Activated CD4-positive, alpha-beta T cell treated with anti-CD3 and anti-CD28 coated beads, Interleukin-2, amount 50 U/mL, for 24 hours (primary cell): ENCODE measurements around the gene FAM219B.
A peak's percentile ranks its signal among the peaks of the same experiment; 100 is the strongest.
"Not testable (repeated sequence)": the region's sequence is repeated elsewhere in the genome, so short reads cannot be mapped to it uniquely, and the experiment has no call there.

Experiments
- DNase-seq, 2 donors: peaks; one replicate each; pipeline ENCODE4 v3.0.0-alpha.2; 2020; ENCODE audit warnings: low read depth in 1 of 2, low spot score in 1 of 2

FAM219B gene

GRCh38 chr15:74904190-74904805 is 2.4 kb downstream of the FAM219B start:
- no peak for DNase-seq

GRCh38 chr15:74903676-74904075 is 3.0 kb downstream of the FAM219B start:
- no peak for DNase-seq

- DNase-seq = no peak
Observed at GRCh38 chr15:74902295-74903075, 4.2 kb downstream of the FAM219B start.

GRCh38 chr15:74901612-74902063 is 5.0 kb downstream of the FAM219B start:
- peak; percentile 40 to 57 for DNase-seq

- no peak for DNase-seq
Observed at GRCh38 chr15:74897300-74897701, 9.3 kb downstream of the FAM219B start.

GRCh38 chr15:74896316-74896715 is 10.3 kb downstream of the FAM219B start:
- DNase-seq = no peak

- DNase-seq = no peak
Observed at GRCh38 chr15:74895830-74896229, 10.8 kb downstream of the FAM219B start.

GRCh38 chr15:74894383-74894782 is 12.3 kb downstream of the FAM219B start:
- DNase-seq = not testable (repeated sequence)

- DNase-seq = no peak
Observed at GRCh38 chr15:74893627-74894026, 13.0 kb downstream of the FAM219B start.

- no peak for DNase-seq
Observed at GRCh38 chr15:74892931-74893330, 13.7 kb downstream of the FAM219B start.

GRCh38 chr15:74892313-74892712 is 14.3 kb downstream of the FAM219B start:
- no peak for DNase-seq

- DNase-seq = no peak
Observed at GRCh38 chr15:74891469-74891868, 15.2 kb downstream of the FAM219B start.

- no peak for DNase-seq
Observed at GRCh38 chr15:74890665-74890960, 16.0 kb downstream of the FAM219B start.

- DNase-seq = peak; percentile 76 to 85
Observed at GRCh38 chr15:74889883-74890664, 16.6 kb downstream of the FAM219B start, which contains the start of gene MPI. MPI (plus strand) TSS chr15:74890042; CDS start chr15:74890074, 32 bp downstream.

GRCh38 chr15:74889390-74889882 is 17.2 kb downstream of the FAM219B start:
- no peak for DNase-seq

- no peak for DNase-seq
Observed at GRCh38 chr15:74888716-74889115, 17.9 kb downstream of the FAM219B start.

- DNase-seq = not testable (repeated sequence)
Observed at GRCh38 chr15:74887537-74888193, 19.0 kb downstream of the FAM219B start.

- DNase-seq = no peak
Observed at GRCh38 chr15:74885461-74885860, 21.2 kb downstream of the FAM219B start.

- no peak for DNase-seq
Observed at GRCh38 chr15:74884428-74885223, 22.0 kb downstream of the FAM219B start.

- no peak for DNase-seq
Observed at GRCh38 chr15:74882528-74882927, 24.1 kb downstream of the FAM219B start.
